ENCODE results near the gene GPC3. TPM values are rescaled to one million over a fixed set of nuclear protein-coding genes. Genes with fewer than 3 reads are reported as not detected.

The GPC3 gene
- total and polyA plus RNA-seq, 4 donors: 8.3 to 270 (median 52.4) TPM

DNA sequence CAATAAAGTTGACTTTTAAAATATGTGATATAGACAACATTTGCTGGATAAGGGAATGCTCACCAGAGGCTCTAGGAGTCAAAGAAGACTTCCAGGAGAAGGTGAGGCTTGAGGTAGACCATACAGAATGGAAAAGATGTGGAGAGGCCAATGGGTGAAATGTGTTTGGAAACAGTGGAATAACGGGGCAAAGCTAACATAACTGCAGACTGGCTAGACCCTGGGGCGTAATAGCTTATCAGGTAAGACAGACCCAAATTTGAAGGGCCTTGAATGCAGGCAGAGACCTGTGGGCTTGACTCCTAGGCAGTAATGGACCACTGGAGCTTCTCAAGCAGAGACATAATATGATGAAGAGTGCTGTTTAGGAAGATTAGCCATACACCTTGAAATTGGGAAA is 25.4 kb downstream of the GPC3 start:
- Histone ChIP-seq H3K36me3 (ENCODE audit: control insufficient read depth in 4 of 4, insufficient read depth in 4 of 4, low read length in 4 of 4) (peaks cover 0 to 5% (median 0%) of the 10 kb centered on the region in 4 donors), H3K9ac (ENCODE audit: insufficient read depth in 1 of 2, low read length in 2 of 2) (no peak overlapping the region), H3K27me3 (ENCODE audit: control insufficient read depth in 3 of 3, insufficient read depth in 3 of 3, low read length in 2 of 3) (peaks cover 0 to 18% (median 17%) of the 10 kb centered on the region in 3 donors), H3K9me3 (ENCODE audit: control insufficient read depth in 4 of 4, insufficient read depth in 3 of 4, low read length in 3 of 4) (no peaks in the 10 kb centered on the region), H3K27ac (ENCODE audit: low read depth in 1 of 2, low read length in 1 of 2) (no peak overlapping the region), H3K4me3 (no peak overlapping the region), H3K4me1 (ENCODE audit: control insufficient read depth in 5 of 5, insufficient read depth in 5 of 5, low read length in 5 of 5) (no peaks in the 10 kb centered on the region)
- ATAC-seq (ENCODE audit: insufficient read depth, low FRiP score) (no peak), DNase-seq (no peak)
- whole genome bisulfite sequencing, 2 donors: 79 to 86% methylated on average over 2 of the region's 2 CpGs
- TF ChIP-seq, protein P1, sequence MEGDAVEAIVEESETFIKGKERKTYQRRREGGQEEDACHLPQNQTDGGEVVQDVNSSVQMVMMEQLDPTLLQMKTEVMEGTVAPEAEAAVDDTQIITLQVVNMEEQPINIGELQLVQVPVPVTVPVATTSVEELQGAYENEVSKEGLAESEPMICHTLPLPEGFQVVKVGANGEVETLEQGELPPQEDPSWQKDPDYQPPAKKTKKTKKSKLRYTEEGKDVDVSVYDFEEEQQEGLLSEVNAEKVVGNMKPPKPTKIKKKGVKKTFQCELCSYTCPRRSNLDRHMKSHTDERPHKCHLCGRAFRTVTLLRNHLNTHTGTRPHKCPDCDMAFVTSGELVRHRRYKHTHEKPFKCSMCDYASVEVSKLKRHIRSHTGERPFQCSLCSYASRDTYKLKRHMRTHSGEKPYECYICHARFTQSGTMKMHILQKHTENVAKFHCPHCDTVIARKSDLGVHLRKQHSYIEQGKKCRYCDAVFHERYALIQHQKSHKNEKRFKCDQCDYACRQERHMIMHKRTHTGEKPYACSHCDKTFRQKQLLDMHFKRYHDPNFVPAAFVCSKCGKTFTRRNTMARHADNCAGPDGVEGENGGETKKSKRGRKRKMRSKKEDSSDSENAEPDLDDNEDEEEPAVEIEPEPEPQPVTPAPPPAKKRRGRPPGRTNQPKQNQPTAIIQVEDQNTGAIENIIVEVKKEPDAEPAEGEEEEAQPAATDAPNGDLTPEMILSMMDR (IDR thresholded peaks at IDR 0.05; ENCODE audit: control extremely low read depth, extremely low read depth): no peak

DNA sequence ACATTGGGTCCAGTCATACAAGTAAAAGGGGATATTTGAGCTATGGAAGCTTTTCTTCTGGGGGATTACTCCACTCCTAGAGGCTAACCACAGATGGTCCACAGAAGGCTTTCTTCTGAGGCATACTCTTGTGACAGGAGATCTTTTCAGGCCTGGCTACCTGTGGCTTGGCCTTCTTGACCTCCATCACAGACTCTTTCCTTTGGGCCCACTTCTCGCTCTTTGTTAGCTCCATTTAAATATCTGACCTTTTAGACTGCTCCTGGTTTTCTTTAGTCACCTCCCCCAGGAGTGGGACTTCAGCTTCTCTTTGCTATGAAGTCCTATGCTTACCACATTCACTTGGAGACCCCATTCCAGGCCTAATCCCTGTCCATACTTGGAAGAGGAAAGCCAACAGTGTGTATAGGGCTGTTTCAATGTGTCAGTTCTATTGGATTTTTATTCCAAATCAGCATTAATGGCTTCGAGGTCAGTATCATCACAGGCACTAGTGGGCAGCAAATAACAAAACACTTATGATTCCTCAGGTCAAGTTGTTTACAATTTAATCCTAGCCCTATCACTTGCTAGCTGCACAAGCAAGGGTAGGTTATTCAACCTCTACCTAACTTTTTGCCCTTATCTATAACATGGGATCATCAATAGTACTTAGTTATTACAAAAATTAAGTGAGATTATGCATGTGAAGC is 26.3 kb downstream of the GPC3 start:
- TF ChIP-seq, protein P1 (IDR thresholded peaks at IDR 0.05; ENCODE audit: control extremely low read depth, extremely low read depth): no peak
- DNase-seq (no peak), ATAC-seq (ENCODE audit: insufficient read depth, low FRiP score) (no peak)
- WGBS, 2 donors: 65 to 90% methylated on average over 2 of the region's 2 CpGs
- no peaks in the 10 kb centered on the region for H3K4me1 ChIP-seq (ENCODE audit: control insufficient read depth in 5 of 5, insufficient read depth in 5 of 5, low read length in 5 of 5)
- H3K9me3 ChIP-seq (ENCODE audit: control insufficient read depth in 4 of 4, insufficient read depth in 3 of 4, low read length in 3 of 4): no peaks in the 10 kb centered on the region
- H3K27me3 ChIP-seq (ENCODE audit: control insufficient read depth in 3 of 3, insufficient read depth in 3 of 3, low read length in 2 of 3): peaks cover 0 to 16% (median 14%) of the 10 kb centered on the region in 3 donors
- no peak overlapping the region for H3K4me3 ChIP-seq
- no peaks in the 10 kb centered on the region for H3K36me3 ChIP-seq (ENCODE audit: control insufficient read depth in 4 of 4, insufficient read depth in 4 of 4, low read length in 4 of 4)
- H3K27ac ChIP-seq (ENCODE audit: low read depth in 1 of 2, low read length in 1 of 2): no peak overlapping the region
- H3K9ac ChIP-seq (ENCODE audit: insufficient read depth in 1 of 2, low read length in 2 of 2): no peak overlapping the region

DNA sequence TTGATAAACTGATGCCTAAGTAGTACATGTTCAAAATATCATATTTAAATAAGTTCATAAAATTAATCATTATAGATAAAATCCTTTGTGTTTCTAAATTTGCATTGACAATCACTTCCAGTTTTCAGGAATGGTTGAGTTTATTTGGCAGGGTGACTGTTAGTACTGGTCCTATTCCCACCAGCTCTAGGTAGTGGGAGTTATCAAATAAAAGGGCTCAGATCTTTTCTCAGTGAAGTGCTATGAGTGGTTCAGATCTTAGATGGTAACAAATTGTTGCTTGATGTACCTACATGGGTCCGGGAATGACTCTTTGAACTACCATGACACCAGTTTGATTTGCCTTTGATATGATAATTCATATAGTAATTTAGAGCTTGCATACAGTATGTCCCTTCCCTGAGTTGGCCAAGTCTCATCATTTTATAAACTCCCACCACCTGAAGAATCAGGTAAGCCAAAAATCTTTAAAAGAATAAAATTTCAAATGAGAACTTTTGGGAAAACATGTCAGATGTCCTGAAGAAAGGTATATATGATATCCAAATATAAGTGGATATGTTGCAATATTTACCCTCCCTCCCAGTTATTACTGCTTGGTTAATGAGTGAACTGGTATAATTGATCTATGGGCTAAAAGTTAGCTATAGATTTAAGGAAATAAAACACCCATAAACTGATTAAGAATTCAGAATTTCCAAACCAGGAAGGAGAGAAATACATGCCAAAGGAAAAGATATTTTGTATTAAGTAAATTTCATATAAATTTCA is 28.6 kb downstream of the GPC3 start:
- H3K27ac ChIP-seq (ENCODE audit: low read depth in 1 of 2, low read length in 1 of 2): no peak overlapping the region
- no peaks in the 10 kb centered on the region for H3K9me3 ChIP-seq (ENCODE audit: control insufficient read depth in 4 of 4, insufficient read depth in 3 of 4, low read length in 3 of 4)
- no peaks in the 10 kb centered on the region for H3K36me3 ChIP-seq (ENCODE audit: control insufficient read depth in 4 of 4, insufficient read depth in 4 of 4, low read length in 4 of 4)
- no peak overlapping the region for H3K9ac ChIP-seq (ENCODE audit: insufficient read depth in 1 of 2, low read length in 2 of 2)
- TF ChIP-seq, protein P1 (IDR thresholded peaks at IDR 0.05; ENCODE audit: control extremely low read depth, extremely low read depth): no peak
- peaks cover 2 to 7% (median 4%) of the 10 kb centered on the region in 3 donors for H3K27me3 ChIP-seq (ENCODE audit: control insufficient read depth in 3 of 3, insufficient read depth in 3 of 3, low read length in 2 of 3)
- DNase-seq (no peak), ATAC-seq (ENCODE audit: insufficient read depth, low FRiP score) (no peak)
- H3K4me1 ChIP-seq (ENCODE audit: control insufficient read depth in 5 of 5, insufficient read depth in 5 of 5, low read length in 5 of 5): no peaks in the 10 kb centered on the region
- no peak overlapping the region for H3K4me3 ChIP-seq
- 76 to 89% methylated on average over 1 of the region's 1 CpG for WGBS, 2 donors
